Measurements from ENCODE around the gene CREM.
"Not testable (repeated sequence)": the region's sequence is repeated elsewhere in the genome, so short reads cannot be mapped to it uniquely, and the experiment has no call there.

CREM gene

GRCh38 chr10:35194471-35194870 lies 67.8 kb downstream of the CREM start:
- no peak for DNase-seq (ENCODE audit: low read depth)

- peak; percentile 47 for DNase-seq (ENCODE audit: low read depth)
These were observed 68.3 kb downstream of the CREM start for GRCh38 chr10:35194906-35195305.

GRCh38 chr10:35195361-35196306 lies 69.0 kb downstream of the CREM start:
- peak; percentile 78 for DNase-seq (ENCODE audit: low read depth)

- DNase-seq (ENCODE audit: low read depth): no peak
These were observed 73.8 kb downstream of the CREM start for GRCh38 chr10:35200487-35200886.

GRCh38 chr10:35201234-35201633 lies 74.6 kb downstream of the CREM start:
- no peak for DNase-seq (ENCODE audit: low read depth)

- DNase-seq (ENCODE audit: low read depth): no peak
These were observed 75.4 kb downstream of the CREM start for GRCh38 chr10:35202050-35202449.

- DNase-seq (ENCODE audit: low read depth): no peak
These were observed 77.1 kb downstream of the CREM start for GRCh38 chr10:35203745-35204144.

- no peak for DNase-seq (ENCODE audit: low read depth)
These were observed 78.1 kb downstream of the CREM start for GRCh38 chr10:35204650-35205319.

GRCh38 chr10:35206274-35206673 lies 79.6 kb downstream of the CREM start:
- DNase-seq (ENCODE audit: low read depth): no peak

- no peak for DNase-seq (ENCODE audit: low read depth)
These were observed 81.9 kb downstream of the CREM start for GRCh38 chr10:35208536-35208935.

GRCh38 chr10:35208949-35209613 lies 82.4 kb downstream of the CREM start:
- no peak for DNase-seq (ENCODE audit: low read depth)

- DNase-seq (ENCODE audit: low read depth): no peak
These were observed 84.3 kb downstream of the CREM start for GRCh38 chr10:35210961-35211360.

- no peak for DNase-seq (ENCODE audit: low read depth)
These were observed 84.7 kb downstream of the CREM start for GRCh38 chr10:35211390-35211789.

- DNase-seq (ENCODE audit: low read depth): no peak
These were observed 86.2 kb downstream of the CREM start for GRCh38 chr10:35212856-35213255.

GRCh38 chr10:35213699-35214098 lies 87.1 kb downstream of the CREM start:
- DNase-seq (ENCODE audit: low read depth): no peak

- no peak for DNase-seq (ENCODE audit: low read depth)
These were observed 88.0 kb downstream of the CREM start for GRCh38 chr10:35214607-35215020.

- no peak for DNase-seq (ENCODE audit: low read depth)
These were observed 88.5 kb downstream of the CREM start for GRCh38 chr10:35215107-35215506.

- no peak for DNase-seq (ENCODE audit: low read depth)
These were observed 89.8 kb downstream of the CREM start for GRCh38 chr10:35216303-35216905.

- DNase-seq (ENCODE audit: low read depth): not testable (repeated sequence)
These were observed 90.3 kb downstream of the CREM start for GRCh38 chr10:35216956-35217355.

GRCh38 chr10:35217455-35217854 lies 90.8 kb downstream of the CREM start:
- no peak for DNase-seq (ENCODE audit: low read depth)

GRCh38 chr10:35218339-35218955 lies 91.8 kb downstream of the CREM start:
- DNase-seq (ENCODE audit: low read depth): peak; percentile 52

GRCh38 chr10:35219292-35219691 lies 92.6 kb downstream of the CREM start:
- DNase-seq (ENCODE audit: low read depth): no peak

All from T-helper 22 cell (primary cell).